Activated naive CD8-positive, alpha-beta T cell (primary cell): ENCODE data around the gene C9orf50.

Experiments
- H3K27ac Mint-ChIP-seq: one replicate; pipeline ENCODE4 v1.8.0; 2021; ENCODE audit warnings: mixed read lengths
- H3K27me3 Mint-ChIP-seq: one replicate; pipeline ENCODE4 v1.8.0; 2021; ENCODE audit warnings: mixed read lengths
- H3K36me3 Mint-ChIP-seq: one replicate; pipeline ENCODE4 v1.8.0; 2021; ENCODE audit warnings: mixed read lengths
- H3K4me1 Mint-ChIP-seq: one replicate; pipeline ENCODE4 v1.8.0; 2021; ENCODE audit warnings: low read depth, mixed read lengths
- H3K4me3 Mint-ChIP-seq: one replicate; pipeline ENCODE4 v1.8.0; 2021; ENCODE audit warnings: mild to moderate bottlenecking, mixed read lengths
- H3K9me3 Mint-ChIP-seq: one replicate; pipeline ENCODE4 v1.8.0; 2021; ENCODE audit warnings: low read depth, mixed read lengths

Gene C9orf50

GRCh38 chr9:129612123-129612522 is 8.8 kb downstream of the C9orf50 start:
- Mint-ChIP-seq H3K27ac (no peak overlapping the region), H3K4me3 (peak overlapping the region; percentile 13)

DNA sequence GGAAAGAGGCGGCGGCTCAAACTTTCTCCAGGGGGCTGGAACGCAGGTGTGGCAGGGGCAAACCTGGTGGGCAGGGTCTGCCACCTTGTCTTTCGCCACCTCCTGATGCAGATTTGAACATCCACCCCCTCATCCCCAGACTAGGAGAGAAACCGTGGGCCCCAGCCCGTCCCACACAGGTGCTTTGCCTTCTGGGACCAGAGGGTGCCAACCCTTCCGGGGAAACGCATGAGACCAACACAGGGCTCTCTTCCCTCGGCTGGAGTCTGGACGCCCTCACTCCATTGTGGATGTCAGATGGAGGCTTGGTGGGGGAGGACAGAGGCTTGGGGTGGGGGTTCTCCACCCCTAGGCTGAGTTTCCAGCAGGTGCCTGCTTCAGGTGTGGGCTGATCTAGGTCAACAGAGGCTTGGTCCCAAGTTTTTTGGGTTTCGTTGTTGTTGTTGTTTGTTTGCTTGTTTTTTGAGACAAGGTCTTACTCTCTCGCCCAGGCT is 9.5 kb downstream of the C9orf50 start:
- Mint-ChIP-seq H3K9me3 (no peaks in the 10 kb centered on the region), H3K27me3 (no peaks in the 10 kb centered on the region), H3K36me3 (no peaks in the 10 kb centered on the region), H3K4me3 (no peak overlapping the region), H3K4me1 (peaks cover 27% of the 10 kb centered on the region), H3K27ac (no peak overlapping the region)

More at GRCh38 chr9:129612123-129612522, 8.8 kb downstream of the C9orf50 start:
- Mint-ChIP-seq H3K27me3 (no peaks in the 10 kb centered on the region), H3K36me3 (no peaks in the 10 kb centered on the region), H3K9me3 (no peaks in the 10 kb centered on the region), H3K4me1 (peaks cover 24% of the 10 kb centered on the region)

GRCh38 chr9:129610473-129611306 is 10.2 kb downstream of the C9orf50 start:
- no peaks in the 10 kb centered on the region for H3K9me3 Mint-ChIP-seq
- H3K36me3 Mint-ChIP-seq, result no peaks in the 10 kb centered on the region
- peak overlapping the region; percentile 50 for H3K27ac Mint-ChIP-seq
- H3K27me3 Mint-ChIP-seq, result no peaks in the 10 kb centered on the region
- peaks cover 27% of the 10 kb centered on the region for H3K4me1 Mint-ChIP-seq
- peak overlapping the region; percentile 79 for H3K4me3 Mint-ChIP-seq

GRCh38 chr9:129610213-129610472 is 10.8 kb downstream of the C9orf50 start:
- no peaks in the 10 kb centered on the region for H3K9me3 Mint-ChIP-seq
- no peaks in the 10 kb centered on the region for H3K36me3 Mint-ChIP-seq
- no peak overlapping the region for H3K4me3 Mint-ChIP-seq
- no peaks in the 10 kb centered on the region for H3K27me3 Mint-ChIP-seq
- peaks cover 27% of the 10 kb centered on the region for H3K4me1 Mint-ChIP-seq
- no peak overlapping the region for H3K27ac Mint-ChIP-seq

- Mint-ChIP-seq H3K27ac (peak overlapping the region; percentile 84), H3K4me1 (peaks cover 31% of the 10 kb centered on the region), H3K4me3 (peak overlapping the region; percentile 90), H3K27me3 (no peaks in the 10 kb centered on the region), H3K36me3 (no peaks in the 10 kb centered on the region), H3K9me3 (no peaks in the 10 kb centered on the region)
These were observed 11.3 kb downstream of the C9orf50 start for GRCh38 chr9:129609486-129610212.

GRCh38 chr9:129608561-129609481 is 12.1 kb downstream of the C9orf50 start:
- no peaks in the 10 kb centered on the region for H3K36me3 Mint-ChIP-seq
- H3K4me1 Mint-ChIP-seq, result peaks cover 33% of the 10 kb centered on the region
- H3K9me3 Mint-ChIP-seq, result no peaks in the 10 kb centered on the region
- H3K27me3 Mint-ChIP-seq, result no peaks in the 10 kb centered on the region
- H3K27ac Mint-ChIP-seq, result no peak overlapping the region
- peak overlapping the region; percentile 5 for H3K4me3 Mint-ChIP-seq

DNA sequence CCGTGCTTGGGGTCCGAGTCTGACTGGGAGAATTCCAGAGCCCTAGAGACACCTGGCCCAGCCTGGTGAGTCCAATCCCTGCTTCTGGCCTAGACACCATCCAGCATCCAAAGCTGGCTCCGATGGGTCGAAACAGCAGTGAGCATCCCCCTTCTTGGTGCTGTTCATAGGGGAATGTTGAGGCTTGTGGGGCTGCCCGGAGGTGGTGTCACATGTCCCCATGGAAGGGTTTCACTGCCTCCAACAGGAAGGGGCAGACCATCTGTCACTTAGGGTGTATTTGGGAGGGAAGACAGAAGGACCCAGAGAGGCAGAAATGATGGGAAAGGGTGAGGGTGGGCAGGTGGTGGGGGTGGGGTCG is 13.9 kb downstream of the C9orf50 start:
- Mint-ChIP-seq H3K27ac (no peak overlapping the region), H3K27me3 (no peaks in the 10 kb centered on the region), H3K4me1 (peaks cover 33% of the 10 kb centered on the region), H3K36me3 (no peaks in the 10 kb centered on the region), H3K4me3 (no peak overlapping the region), H3K9me3 (no peaks in the 10 kb centered on the region)

- Mint-ChIP-seq H3K27me3 (no peaks in the 10 kb centered on the region), H3K4me1 (peaks cover 33% of the 10 kb centered on the region), H3K27ac (peak overlapping the region; percentile 58), H3K9me3 (no peaks in the 10 kb centered on the region), H3K4me3 (no peak overlapping the region), H3K36me3 (no peaks in the 10 kb centered on the region)
These were observed 14.5 kb downstream of the C9orf50 start for GRCh38 chr9:129606161-129607026.

GRCh38 chr9:129604766-129605163 is 16.1 kb downstream of the C9orf50 start:
- no peaks in the 10 kb centered on the region for H3K36me3 Mint-ChIP-seq
- H3K27me3 Mint-ChIP-seq, result no peaks in the 10 kb centered on the region
- no peak overlapping the region for H3K4me3 Mint-ChIP-seq
- no peak overlapping the region for H3K27ac Mint-ChIP-seq
- no peaks in the 10 kb centered on the region for H3K9me3 Mint-ChIP-seq
- H3K4me1 Mint-ChIP-seq, result peaks cover 26% of the 10 kb centered on the region

DNA sequence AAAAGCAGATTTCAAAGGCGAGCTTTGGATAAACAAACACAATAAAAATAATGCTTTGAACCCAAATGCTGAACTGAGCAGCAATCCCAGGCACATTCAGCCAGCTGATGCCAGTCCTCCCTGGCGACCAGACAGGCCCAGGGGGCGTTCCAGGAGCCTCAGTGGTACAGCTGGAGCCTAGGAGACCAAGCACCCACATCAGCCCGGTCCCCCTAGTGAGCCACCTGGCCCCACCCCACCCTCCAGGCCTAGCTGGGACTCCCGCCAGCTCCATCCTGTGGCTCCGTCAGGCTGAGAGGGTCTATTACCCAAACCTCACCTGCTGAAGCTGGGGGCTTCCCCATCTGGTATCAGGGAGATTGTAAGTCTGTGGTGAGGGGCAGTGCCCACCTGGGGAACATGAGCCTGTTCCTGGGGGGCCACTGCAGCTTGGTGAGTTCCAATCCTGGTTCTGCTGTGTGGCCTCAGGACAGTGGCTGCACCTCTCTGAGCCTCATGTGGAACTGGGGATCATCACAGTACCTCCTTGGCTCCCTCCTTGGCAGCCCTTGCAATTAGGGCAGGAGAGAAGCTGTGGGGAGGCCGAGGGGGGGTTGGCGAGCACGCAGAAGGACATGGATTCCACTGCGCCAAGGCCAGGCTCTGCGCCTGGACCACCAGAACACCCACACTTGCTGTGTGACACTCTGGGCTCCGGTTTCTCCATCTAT is 16.7 kb downstream of the C9orf50 start:
- Mint-ChIP-seq H3K27me3 (no peaks in the 10 kb centered on the region), H3K4me3 (no peak overlapping the region), H3K4me1 (peaks cover 23% of the 10 kb centered on the region), H3K36me3 (no peaks in the 10 kb centered on the region), H3K9me3 (no peaks in the 10 kb centered on the region), H3K27ac (no peak overlapping the region)

DNA sequence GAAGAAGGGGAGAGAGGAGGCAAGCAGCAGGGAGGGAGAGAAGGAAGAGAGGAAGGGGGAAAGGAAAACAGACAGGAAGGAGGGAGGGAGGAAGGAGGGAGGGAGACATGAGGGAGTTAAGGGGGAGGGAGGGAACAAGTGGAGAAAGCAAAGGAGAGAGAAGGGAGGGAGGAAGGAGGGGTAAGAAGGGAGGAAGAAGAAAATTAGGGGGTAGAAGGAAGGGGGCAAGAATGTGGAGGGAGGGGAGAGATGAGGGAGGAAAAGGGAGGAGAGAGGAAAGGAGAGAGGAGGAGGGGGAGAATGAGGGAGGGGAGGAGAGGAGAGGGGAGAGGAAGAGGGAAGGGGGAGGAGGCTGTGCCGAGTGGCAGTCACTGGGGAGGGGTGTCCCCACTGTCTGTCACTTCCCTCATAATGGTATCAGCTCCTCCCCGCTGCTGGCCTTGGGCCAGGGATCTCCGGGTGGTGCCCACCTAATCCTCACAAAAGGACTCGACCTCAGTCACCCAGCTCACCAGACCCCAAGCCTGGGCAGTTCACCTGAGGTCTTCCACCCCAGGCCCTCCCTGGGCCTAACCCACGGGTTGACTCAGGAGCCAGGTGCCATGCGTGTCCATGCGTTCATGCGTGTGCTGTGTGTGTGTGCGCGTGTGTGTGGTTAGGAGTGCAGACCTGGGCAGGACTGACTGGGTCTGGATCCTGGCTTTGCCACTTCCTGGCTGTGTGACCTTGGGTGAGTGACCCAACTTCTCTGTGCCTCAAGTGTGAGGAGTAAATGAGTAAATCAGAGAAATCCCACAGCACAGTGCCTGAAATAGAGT is 18.1 kb downstream of the C9orf50 start:
- H3K9me3 Mint-ChIP-seq, result no peaks in the 10 kb centered on the region
- H3K27ac Mint-ChIP-seq, result no peak overlapping the region
- H3K36me3 Mint-ChIP-seq, result no peaks in the 10 kb centered on the region
- H3K4me3 Mint-ChIP-seq, result no peak overlapping the region
- H3K27me3 Mint-ChIP-seq, result no peaks in the 10 kb centered on the region
- peaks cover 23% of the 10 kb centered on the region for H3K4me1 Mint-ChIP-seq

DNA sequence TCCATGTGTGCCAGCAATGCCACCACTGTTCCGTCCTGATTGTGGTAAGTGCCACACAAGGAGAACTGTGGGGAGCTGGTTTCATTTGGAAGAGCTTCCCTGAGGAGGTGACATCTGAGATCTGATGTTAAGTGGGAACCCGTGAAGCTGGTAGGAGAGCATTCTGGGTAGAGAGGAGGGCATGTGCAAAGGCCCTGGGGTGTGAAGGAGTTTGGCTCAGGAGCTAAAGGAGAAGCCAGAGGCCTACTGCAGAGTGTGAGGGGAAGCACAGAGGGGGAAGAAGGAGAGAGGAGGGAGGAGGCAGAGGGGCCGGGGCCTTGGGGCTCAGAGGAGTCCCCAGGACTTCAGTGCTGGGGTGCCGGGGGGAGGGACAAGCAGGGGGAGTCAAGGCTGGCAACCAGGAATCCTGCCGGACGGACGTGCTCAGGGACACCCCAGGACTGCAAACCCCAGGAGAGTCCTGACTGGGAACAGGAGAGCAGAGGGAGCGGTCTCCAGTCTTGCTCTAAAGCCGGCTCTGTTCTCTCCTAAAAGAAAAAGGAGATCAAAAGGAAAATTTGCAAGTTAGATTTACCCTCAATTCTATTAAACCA is 19.7 kb downstream of the C9orf50 start:
- Mint-ChIP-seq H3K36me3 (no peaks in the 10 kb centered on the region), H3K9me3 (no peaks in the 10 kb centered on the region), H3K4me1 (peaks cover 17% of the 10 kb centered on the region), H3K27ac (no peak overlapping the region), H3K4me3 (no peak overlapping the region), H3K27me3 (no peaks in the 10 kb centered on the region)
